ENCODE data around the gene UNC5C.

Gene UNC5C

DNA sequence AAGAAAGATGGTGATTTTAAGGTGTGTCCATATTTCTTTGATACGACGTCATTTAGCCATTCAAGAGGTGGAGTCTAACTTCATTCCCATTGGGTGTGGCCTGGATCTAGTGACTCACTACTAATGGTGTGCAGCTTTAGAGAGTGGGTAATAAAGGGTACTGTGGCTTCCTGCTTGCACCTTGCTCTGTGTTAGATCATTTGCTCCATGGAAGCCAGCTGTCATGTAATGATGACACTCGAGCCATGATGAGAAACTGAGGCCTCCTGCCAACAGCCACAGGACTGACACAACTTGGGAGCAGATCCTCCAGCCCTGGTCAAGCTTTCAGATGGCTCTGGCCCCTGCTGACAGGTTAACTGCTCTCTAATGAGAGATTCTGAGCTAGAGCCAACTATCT lies 82.0 kb downstream of the UNC5C start:
- no peak for DNase-seq (ENCODE audit: low read depth)

DNA sequence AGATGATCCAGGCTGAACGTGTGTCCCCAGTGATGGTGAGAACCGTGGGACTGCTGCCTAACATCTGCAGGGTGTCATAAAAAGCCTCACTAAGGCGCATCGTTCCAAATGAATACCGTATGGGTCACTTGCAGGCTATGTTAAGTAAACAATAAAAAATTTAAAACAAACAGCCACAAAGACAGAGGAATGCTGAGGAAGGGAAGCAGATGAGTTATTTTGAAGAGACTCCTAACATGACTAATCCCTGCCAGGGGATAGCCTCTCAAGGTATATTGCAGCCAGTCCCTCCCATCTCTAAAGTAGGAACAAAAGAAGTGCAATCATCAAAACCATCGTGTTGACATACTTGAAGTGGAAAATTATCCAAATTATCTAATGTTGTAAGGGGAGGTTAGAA lies 83.8 kb downstream of the UNC5C start:
- DNase-seq (ENCODE audit: low read depth) = no peak

DNA sequence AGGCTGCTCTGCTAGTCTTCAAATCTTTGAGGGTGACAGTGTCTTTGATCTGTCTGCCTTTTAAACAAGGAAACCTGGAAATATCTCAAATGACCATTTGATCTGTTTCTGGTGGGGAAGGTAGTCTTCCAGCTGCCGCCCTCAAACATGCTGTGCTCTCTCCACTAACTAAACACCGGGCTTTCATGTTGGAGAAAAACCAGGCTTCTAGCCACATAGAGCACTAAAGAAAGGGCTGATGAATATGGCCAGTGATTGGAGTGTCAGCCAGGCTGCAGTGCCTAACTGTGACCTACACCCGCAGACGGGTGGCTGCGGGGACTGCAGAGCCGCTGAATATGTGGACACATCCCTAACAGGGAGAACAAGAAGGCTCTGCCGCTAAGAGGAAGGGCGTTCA lies 85.9 kb downstream of the UNC5C start:
- DNase-seq (ENCODE audit: low read depth) = no peak

DNA sequence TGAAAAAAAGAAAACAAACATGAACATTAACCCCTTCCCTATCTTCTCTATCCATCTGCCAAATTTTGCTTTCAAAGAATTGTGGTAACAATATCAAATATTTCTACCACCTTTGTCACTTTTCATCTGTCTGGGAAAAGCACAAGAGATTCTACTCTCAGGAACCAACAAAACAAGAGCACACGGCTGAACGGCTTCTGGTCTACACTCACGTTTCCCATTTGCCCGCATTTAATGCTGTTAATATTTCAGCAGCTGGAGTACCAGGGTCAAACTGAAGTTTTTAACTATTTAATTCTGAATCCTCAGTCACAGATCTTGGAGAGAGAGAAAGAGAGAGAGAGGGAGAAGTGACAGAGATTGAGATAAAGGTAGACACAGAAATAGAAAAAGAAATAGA lies 91.4 kb downstream of the UNC5C start:
- DNase-seq (ENCODE audit: low read depth) = no peak

DNA sequence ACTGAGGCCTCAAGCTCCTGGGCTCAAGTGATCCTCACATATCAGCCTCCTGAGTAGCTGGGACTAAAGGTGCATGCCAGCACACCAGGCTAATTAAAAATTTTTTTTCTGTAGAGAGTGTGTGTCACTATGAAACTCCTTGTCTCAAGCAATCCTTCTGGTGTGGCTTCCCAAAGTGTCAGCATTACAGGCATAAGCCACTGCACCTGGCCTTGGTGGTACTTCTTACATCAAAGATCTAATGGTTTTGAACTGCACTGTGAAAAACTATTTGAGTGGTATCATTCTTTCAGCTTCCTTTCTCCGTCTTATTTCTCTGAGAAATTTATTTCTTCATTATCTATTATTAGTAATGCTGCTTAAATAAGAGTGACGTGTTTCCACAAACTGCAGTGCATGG lies 98.5 kb downstream of the UNC5C start:
- DNase-seq (ENCODE audit: low read depth) = no peak

DNA sequence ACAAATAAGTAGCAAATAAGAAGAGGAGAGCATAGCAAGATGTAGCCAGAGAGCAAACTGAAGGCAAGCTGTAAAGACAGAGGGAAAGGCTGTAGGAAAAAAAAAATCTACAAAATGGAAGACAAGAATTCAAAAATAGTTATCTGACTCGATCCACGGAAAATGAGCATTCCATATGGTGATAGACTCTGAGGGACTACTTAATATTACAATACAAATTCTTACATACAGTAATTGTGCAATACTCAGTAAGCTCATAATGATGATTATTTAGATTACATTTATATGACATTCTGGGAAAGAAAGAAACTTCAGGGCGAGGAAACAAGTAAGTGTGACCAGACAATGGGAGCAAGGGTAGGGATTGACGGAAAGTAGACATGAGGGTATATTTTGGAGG lies 102.6 kb downstream of the UNC5C start:
- DNase-seq (ENCODE audit: low read depth) = no peak

DNA sequence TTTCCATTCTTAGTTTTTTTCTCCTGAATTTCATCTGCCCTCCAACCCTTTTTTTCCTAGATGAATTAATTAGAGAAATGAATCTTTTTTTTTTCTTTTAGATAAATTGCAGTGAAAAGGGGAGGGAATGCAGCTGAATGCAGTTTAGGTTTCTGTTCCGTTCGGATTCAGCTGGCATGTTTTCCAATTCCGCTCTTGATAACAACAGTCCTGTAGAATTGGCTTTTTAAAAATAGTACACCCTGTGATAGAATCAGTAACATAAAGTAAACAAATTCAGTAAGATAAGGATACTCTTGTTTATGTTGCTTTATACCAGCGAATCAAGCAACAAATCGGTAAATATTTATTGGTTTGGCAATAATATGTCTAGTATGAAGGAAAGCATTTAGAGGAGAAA lies 103.5 kb downstream of the UNC5C start:
- no peak for DNase-seq (ENCODE audit: low read depth)

DNA sequence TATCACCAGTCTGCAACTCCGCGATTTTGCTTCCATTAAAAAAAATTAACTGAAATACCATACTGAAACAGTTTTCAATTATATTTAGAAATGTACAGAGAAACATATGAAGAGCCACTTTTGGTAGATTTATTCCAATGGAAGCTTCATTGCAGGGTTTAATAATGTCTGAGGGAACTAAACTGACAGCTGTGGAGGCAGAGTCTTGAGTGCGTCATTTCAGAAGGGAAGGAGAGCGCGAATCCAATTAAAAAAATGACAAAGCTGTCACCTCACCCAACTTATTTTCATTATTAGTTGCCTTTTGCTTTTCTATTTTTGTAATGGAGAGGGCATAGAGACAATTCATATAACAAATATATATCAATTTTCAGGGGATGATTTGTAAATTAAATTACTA lies 104.0 kb downstream of the UNC5C start:
- no peak for DNase-seq (ENCODE audit: low read depth)

DNA sequence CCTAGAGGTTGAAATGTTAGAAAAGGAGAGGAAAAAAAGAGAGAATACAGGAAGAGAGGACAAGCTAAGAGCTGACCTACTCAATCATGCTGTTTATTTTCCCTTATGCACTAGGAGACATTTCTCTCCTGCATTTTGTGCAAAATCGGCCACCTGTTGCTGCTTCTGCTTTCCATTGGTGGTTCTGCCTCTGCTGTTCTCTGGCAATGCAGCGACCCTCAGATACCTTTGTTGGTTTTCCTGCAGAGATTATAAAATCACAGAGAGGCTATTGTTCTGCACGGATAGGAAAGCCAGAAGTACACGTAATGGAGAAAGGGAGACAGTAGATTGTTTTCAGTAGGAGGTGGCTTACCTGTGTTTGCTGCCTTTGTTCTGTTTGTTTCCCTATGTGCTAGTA lies 108.9 kb downstream of the UNC5C start:
- DNase-seq (ENCODE audit: low read depth) = no peak

DNA sequence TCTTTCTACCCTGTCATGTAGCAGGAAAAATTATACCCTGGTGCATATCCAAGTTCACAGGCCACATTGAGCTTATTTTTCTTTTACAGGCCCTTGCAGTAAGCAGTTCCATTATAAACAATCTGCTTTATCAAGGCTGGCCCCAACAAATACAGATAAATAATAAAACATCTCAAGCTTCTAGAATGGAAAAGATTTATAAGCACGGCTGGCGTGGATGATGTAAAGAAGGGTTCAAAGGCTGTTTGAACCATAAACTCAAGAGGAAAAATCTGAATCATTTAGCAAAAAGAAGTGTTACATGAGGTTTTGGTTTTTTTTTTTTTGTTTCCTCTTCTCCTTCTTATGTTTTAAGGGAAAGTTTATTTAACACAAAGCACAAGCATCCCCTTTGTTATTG lies 109.7 kb downstream of the UNC5C start:
- DNase-seq (ENCODE audit: low read depth) = no peak

DNA sequence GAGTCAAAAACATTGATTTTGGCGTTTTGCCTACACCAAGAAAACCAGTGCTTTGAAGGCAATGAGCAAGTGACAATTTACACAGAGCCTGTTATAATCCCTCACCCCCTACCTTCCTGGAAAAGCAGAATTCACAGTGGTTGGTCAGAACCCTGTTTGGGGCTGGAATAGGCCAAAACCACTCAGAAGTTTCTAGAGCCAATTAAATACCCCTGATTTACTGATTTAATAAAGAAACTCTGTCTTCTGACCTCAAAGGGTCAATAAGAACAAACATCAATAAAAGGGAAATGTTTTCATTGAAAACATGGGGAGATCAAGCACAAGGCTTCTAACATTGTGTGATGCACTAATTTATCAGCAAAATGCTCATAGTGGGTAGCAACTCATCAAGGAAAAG lies 116.3 kb downstream of the UNC5C start:
- DNase-seq (ENCODE audit: low read depth) = no peak

DNA sequence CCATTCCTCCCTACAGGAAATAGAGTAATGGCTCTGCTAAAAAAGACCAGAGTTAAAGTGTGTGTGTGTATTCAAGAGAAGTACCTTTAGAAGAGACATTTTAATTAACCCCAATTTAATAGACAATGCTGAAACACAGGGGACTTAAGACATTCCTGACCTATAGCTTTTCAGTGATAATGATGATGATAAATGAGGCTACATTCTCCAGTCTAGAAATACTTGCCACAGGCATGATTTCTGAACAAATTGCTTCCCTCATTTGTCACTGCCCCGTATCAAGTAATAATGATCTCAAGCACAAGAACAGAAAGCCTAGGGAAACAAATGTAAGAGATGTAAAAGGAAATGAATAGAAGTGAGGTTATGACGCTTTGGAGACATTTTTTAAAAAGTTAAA lies 117.1 kb downstream of the UNC5C start:
- no peak for DNase-seq (ENCODE audit: low read depth)

DNA sequence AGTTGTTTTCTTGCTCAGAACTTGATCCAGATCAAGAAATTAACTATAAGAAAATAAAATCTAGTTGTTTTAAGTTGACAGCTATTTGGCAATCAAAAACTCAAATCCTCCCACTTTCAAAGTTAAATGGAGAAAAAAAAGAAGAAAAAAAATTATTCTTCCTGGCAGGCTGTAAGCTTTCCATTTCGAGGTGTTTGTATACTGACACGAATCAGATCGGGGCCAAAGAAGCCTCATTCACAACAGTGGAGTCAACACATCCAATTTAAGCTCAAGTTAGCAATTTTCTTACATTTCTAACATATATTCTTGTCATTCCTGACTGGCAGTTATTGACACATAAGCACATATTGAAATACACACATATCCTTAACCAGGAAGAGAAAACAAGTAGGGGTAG lies 119.4 kb downstream of the UNC5C start:
- no peak for DNase-seq (ENCODE audit: low read depth)

DNA sequence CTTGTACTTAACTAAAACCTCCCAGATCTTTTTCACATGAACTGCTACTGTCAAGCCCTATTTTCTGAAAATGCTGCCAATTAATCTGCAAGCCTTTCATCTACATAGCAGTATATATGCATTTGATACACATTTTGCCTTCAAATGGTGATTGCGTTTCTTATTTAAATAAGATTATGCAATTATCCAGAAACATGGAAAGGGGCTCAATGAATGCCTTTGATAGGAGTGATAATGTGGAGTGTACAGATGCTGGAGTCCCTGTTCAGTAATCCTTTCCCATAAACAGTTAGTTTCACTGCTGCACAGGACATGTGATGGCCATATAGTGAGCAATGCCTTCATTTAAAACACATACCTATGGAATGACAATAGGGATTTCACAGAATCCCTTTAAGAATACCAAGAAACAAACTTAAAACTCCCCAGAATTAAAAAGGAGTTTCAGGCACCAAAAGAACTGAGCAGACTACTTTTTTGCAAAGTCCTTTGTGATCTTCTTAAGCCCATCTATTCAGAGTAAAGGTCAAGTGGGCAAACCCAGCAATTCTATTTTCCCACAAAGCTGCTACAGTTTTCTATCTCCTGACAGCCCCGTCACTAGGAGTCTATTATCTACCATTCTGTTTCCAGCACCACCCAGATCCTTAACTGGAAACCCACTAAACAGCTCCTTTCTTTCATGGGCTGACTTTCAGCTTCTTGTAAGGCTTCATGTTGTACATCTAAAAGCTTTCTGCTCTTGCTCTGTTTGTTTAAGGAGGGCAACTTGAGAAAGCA lies 120.3 kb downstream of the UNC5C start:
- DNase-seq (ENCODE audit: low read depth) = no peak

DNA sequence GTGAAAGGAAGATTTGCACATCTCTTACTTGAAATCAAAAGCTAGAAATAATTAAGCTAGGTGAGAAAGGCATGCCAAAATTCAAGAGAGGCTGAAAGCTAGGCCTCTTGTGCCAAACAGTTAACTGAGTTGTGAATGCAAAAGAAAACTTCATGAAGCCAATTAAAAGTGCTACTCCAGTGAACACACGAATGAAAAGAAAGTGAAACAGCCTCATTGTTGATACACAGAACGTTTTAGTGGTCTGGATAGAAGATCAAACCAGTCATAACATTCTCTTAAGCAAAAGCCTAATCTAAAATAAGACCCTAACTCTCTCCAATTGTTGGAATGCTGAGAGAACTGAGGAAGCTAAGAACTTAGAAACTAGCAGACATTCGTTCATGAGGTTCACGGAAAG lies 122.3 kb downstream of the UNC5C start:
- no peak for DNase-seq (ENCODE audit: low read depth)

DNA sequence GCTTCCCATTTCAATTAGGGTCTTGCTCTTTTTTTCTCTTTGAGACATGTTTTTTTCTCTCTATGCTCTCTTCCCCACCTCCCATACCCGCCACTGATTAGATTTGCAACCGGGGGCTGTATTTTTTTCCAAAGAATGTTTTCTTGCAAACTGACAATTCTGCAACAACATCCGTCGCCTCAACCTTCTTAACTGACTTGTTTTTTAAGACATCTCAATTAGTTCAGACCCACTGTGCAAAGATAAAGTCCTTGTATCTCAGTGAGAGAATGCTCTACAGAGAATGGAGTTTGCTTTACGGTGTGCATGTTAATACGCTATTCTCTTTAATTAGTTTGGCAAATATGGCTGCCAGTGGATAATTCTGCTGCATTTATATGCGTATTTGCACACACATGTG lies 126.3 kb downstream of the UNC5C start:
- DNase-seq (ENCODE audit: low read depth) = no peak

DNA sequence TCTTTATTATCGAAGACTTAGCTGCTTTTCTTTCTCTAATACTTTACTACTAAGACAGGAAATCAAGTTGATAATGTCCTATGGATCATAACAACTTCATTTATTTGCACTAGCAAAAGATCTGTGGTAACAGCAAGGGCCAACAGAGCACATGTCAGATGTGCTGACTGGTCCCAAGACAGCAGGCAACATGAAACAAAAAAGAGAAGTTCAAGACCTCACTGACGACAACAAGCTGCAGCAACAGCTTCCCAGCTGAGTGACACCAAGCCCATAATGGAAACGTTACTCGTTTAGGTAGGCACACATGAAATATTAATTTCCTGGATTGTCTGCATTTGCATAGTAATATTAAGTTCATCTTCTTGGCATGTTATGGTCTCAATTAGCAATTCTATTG lies 126.9 kb downstream of the UNC5C start:
- no peak for DNase-seq (ENCODE audit: low read depth)

DNA sequence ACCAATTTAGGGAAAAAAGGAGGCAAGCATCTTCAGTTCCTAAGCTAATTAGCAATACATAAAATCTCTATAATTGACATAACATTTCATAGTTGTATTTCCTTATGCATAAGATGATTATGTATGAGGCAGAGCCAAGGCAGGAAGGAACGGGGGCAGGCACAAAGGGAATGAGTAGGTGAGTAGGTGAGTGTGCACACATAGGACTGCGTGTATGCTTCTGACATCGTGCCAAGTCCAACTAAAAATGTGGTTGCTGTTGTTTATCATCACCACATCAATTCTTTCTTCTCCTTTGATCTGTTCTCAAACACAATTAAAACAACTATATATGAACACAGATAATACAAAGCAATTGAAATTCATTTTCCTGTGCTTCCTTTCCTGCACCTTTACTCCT lies 131.2 kb downstream of the UNC5C start:
- DNase-seq (ENCODE audit: low read depth) = no peak

DNA sequence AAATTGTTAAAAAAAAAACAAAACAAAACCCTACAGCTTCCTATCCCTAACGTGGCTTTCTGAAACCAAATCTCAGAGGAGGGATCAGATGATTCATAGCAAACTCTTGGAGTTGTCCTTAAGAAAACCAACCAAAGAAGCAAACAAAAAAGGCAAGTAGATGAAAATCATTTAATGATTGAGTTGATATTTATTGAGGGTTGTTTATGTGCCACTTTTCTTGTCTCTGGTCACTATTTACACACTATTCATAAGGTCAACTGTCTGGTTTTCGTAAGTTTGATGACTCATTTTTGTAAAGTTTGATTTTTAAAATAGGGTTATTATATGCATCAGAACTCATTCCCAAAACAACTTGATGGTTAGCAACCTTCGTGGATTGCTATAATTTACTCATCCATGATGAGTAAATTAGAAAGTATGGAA lies 133.4 kb downstream of the UNC5C start:
- DNase-seq (ENCODE audit: low read depth) = no peak

DNA sequence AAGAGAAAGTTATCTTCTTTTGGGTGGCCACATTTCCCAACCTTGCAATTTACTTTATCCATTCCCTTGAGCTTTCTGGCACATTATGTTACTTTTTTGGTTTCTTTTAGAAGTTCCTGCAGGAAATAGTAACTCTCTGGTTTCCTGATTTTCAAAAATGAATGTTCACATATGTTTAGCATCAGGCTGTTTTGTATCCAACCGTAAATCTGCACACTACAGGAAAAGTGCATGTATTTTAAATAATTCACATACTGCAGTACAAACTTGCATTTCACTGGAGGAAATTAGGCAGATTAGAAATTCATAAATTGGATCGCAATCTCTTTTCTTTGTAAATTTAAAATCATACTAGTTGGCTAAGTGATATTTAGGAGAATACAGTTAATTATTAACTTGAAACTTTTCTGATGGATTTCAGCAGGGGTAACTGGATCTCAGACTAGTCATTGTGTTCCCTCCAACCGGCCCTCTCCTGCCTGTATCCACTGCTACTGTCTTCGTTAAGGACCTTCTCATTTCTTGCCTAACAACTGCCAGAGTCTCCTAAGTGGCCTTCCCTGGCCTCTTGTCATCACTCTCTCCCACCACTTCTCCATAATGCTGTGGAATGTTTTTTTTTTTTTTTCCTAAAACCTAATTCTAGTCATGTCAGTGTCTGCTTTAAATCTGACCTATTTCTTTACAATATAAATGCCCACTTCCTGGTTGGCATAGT lies 137.2 kb downstream of the UNC5C start:
- no peak for DNase-seq (ENCODE audit: low read depth)

DNA sequence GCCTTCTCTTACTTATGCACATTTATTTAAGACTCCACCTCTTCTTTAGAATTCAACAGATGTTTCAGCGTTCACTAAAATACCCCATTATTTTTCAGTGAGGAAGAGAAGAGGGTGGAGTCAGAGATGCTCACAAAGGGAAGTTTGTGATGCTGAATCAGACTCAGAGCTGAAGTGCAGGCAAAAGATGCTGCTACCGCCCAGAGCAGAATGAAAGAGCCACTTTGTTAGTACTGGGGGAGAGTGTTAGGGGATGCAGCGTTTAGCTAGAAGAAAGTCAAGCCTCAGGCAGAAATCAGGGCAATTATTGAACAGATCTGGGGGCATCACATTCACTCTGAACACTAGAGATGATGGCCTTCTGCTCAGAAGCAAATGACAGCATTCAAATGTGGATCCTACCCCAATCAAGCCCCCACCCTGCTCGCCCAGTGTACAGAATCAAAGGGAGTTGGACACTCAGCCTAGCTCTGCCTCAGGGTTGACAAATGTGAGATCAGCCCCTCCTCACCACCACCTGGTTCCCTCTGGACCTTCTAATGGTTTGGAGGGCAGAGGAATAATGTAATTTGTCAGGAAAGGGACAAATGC lies 138.3 kb downstream of the UNC5C start:
- DNase-seq (ENCODE audit: low read depth) = no peak

DNA sequence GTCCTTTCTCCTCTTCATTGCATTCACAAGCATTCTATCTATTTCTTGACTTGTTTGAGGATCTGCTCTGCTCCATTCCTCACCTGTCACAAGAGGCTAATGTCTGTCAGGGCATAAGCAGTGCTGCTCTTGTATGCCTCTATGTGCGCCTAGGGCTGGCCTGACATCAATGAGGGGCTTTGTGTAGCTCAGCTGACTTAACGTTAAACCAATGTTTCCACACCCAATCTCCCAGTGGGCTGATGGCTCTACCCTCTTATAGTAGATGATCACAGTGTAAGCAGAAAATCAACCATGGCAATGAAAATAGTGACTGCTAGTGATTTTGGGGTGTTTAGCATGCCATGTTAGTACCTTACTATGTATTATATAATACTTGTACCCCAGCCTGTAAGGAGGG lies 139.0 kb downstream of the UNC5C start:
- no peak for DNase-seq (ENCODE audit: low read depth)

DNA sequence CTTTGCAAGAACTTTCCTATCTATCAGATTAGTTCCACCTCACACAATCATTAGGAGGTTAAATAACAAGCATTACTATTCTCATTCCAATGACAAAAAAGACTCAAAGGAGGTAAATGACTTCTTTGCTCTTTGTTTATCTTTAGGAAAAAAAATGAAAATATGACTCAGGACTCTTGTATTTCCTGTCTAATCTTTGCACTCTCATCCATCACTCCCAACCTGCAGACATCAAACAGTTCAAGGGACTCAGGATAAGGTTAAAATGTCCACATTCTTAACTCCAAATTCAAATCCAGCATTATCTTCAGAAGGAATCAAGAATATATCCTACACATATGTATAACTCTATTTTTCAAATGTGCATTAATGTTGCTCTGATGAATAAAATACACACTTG lies 139.6 kb downstream of the UNC5C start:
- no peak for DNase-seq (ENCODE audit: low read depth)

DNA sequence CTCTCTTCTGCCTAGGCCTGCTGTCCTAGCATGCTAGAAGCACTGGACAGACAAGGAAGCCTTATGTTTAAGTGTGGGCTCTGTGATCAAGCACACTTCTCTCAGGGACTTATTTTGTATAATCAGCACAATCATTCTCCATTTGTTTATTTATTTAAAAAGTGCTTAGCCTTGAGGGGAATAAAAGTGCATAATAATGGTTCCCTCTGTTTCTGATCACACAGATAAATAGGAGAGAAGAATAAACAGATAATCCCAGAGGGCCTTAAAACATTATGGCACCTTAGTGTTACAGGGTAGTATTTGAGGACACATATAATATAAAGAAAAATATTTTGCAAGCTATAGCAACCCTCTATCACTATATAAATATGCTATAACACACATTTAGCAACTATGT lies 146.5 kb downstream of the UNC5C start:
- DNase-seq (ENCODE audit: low read depth) = no peak
